ENCODE measurements around the gene AKT3. TPM values are rescaled to one million over a fixed set of nuclear protein-coding genes. Genes with fewer than 3 reads are reported as not detected.

Gene AKT3
- total RNA-seq, 1 experiment from 2014 or later: 31.9 TPM

- Mint-ChIP-seq H3K4me3 (ENCODE audit: unreplicated experiment) (no peak overlapping the region), H3K9me3 (ENCODE audit: unreplicated experiment) (no peaks in the 10 kb centered on the region), H3K27ac (ENCODE audit: low read depth, unreplicated experiment) (no peak overlapping the region), H3K27me3 (ENCODE audit: insufficient read depth, unreplicated experiment) (no peaks in the 10 kb centered on the region), H3K4me1 (ENCODE audit: insufficient read depth, unreplicated experiment) (no peaks in the 10 kb centered on the region), H3K36me3 (ENCODE audit: insufficient read depth, unreplicated experiment) (peaks cover 38% of the 10 kb centered on the region)
- intact Hi-C loops (cut with micrococcal nuclease): no loop called here
- DNase-seq (ENCODE audit: unreplicated experiment): no peak
- CTCF ChIA-PET: interaction anchor here (0.8 to 0.9 kb wide), 2 partner anchors 90 to 225 kb away, joined by 4 to 5 read pairs; no protein-coding TSS in a partner anchor
- BruUV-seq (replicated peaks): no TSS peak
- TF ChIP-seq CTCF (IDR thresholded peaks at IDR 0.05; ENCODE audit: unreplicated experiment): no peak
- POLR2A ChIA-PET: no interaction called here
These were observed 386.9 kb downstream of the AKT3 start for GRCh38 chr1:243462929-243463697.

GRCh38 chr1:243461700-243462099 lies 388.3 kb downstream of the AKT3 start:
- CTCF ChIA-PET: no interaction called here
- intact Hi-C loops (cut with micrococcal nuclease): no loop called here
- no peaks in the 10 kb centered on the region for H3K9me3 Mint-ChIP-seq (ENCODE audit: unreplicated experiment)
- no peak for TF ChIP-seq CTCF (IDR thresholded peaks at IDR 0.05; ENCODE audit: unreplicated experiment)
- peaks cover 46% of the 10 kb centered on the region for H3K36me3 Mint-ChIP-seq (ENCODE audit: insufficient read depth, unreplicated experiment)
- H3K27me3 Mint-ChIP-seq (ENCODE audit: insufficient read depth, unreplicated experiment): no peaks in the 10 kb centered on the region
- DNase-seq (ENCODE audit: unreplicated experiment): no peak
- H3K27ac Mint-ChIP-seq (ENCODE audit: low read depth, unreplicated experiment): no peak overlapping the region
- POLR2A ChIA-PET: no interaction called here
- no peaks in the 10 kb centered on the region for H3K4me1 Mint-ChIP-seq (ENCODE audit: insufficient read depth, unreplicated experiment)
- no peak overlapping the region for H3K4me3 Mint-ChIP-seq (ENCODE audit: unreplicated experiment)
- BruUV-seq (replicated peaks): no TSS peak

- BruUV-seq (replicated peaks): no TSS peak
- H3K9me3 Mint-ChIP-seq (ENCODE audit: unreplicated experiment): no peaks in the 10 kb centered on the region
- ChIA-PET CTCF (interaction anchor here (0.5 to 0.6 kb wide), 2 partner anchors 674 to 1325 kb away, joined by 3 to 5 read pairs; no protein-coding TSS in a partner anchor), POLR2A (interaction anchor here (2.0 kb wide), 1 partner anchor 12 kb away, joined by 7 read pairs; no protein-coding TSS in a partner anchor)
- no peaks in the 10 kb centered on the region for H3K27me3 Mint-ChIP-seq (ENCODE audit: insufficient read depth, unreplicated experiment)
- H3K27ac Mint-ChIP-seq (ENCODE audit: low read depth, unreplicated experiment): no peak overlapping the region
- H3K4me3 Mint-ChIP-seq (ENCODE audit: unreplicated experiment): no peak overlapping the region
- no peak for DNase-seq (ENCODE audit: unreplicated experiment)
- no peaks in the 10 kb centered on the region for H3K4me1 Mint-ChIP-seq (ENCODE audit: insufficient read depth, unreplicated experiment)
- peaks cover 60% of the 10 kb centered on the region for H3K36me3 Mint-ChIP-seq (ENCODE audit: insufficient read depth, unreplicated experiment)
- intact Hi-C loops (cut with micrococcal nuclease): no loop called here
- TF ChIP-seq CTCF (IDR thresholded peaks at IDR 0.05; ENCODE audit: unreplicated experiment): no peak
These were observed 391.0 kb downstream of the AKT3 start for GRCh38 chr1:243459059-243459458.

- no peak for DNase-seq (ENCODE audit: unreplicated experiment)
- Mint-ChIP-seq H3K4me3 (ENCODE audit: unreplicated experiment) (no peak overlapping the region), H3K36me3 (ENCODE audit: insufficient read depth, unreplicated experiment) (peaks cover 50% of the 10 kb centered on the region), H3K4me1 (ENCODE audit: insufficient read depth, unreplicated experiment) (no peaks in the 10 kb centered on the region), H3K27me3 (ENCODE audit: insufficient read depth, unreplicated experiment) (no peaks in the 10 kb centered on the region), H3K9me3 (ENCODE audit: unreplicated experiment) (no peaks in the 10 kb centered on the region), H3K27ac (ENCODE audit: low read depth, unreplicated experiment) (no peak overlapping the region)
- intact Hi-C loops (cut with micrococcal nuclease): no loop called here
- TF ChIP-seq CTCF (IDR thresholded peaks at IDR 0.05; ENCODE audit: unreplicated experiment): no peak
- POLR2A ChIA-PET: no interaction called here
- BruUV-seq (replicated peaks): no TSS peak
- CTCF ChIA-PET: interaction anchor here (0.6 to 1.0 kb wide), 2 partner anchors 15 to 49 kb away, joined by 3 read pairs; no protein-coding TSS in a partner anchor
These were observed 392.6 kb downstream of the AKT3 start for GRCh38 chr1:243457363-243457982.

Measured in MCF 10A (cell line).